NCI-H2227 treated with DMSO at 0.1 percent for 48 hours (cell line): ENCODE data around the gene SHB.
"Not testable (repeated sequence)": the region's sequence is repeated elsewhere in the genome, so short reads cannot be mapped to it uniquely, and the experiment has no call there.

Experiments
- DNase-seq: peaks from one replicate; lab custom pipeline; 2025; lab: John Stamatoyannopoulos, UW

Gene SHB

GRCh38 chr9:37969558-37970300 is 99.3 kb downstream of the SHB start:
- no peak for DNase-seq

GRCh38 chr9:37969130-37969529 is 99.9 kb downstream of the SHB start:
- no peak for DNase-seq

- no peak for DNase-seq
These were observed 100.8 kb downstream of the SHB start for GRCh38 chr9:37968228-37968701.

- DNase-seq = no peak
These were observed 101.3 kb downstream of the SHB start for GRCh38 chr9:37967761-37968080.

GRCh38 chr9:37967014-37967760 is 101.8 kb downstream of the SHB start:
- no peak for DNase-seq

- DNase-seq = no peak
These were observed 102.5 kb downstream of the SHB start for GRCh38 chr9:37966412-37967013.

GRCh38 chr9:37965676-37966345 is 103.2 kb downstream of the SHB start:
- DNase-seq = not testable (repeated sequence)

GRCh38 chr9:37965116-37965515 is 103.9 kb downstream of the SHB start:
- DNase-seq = no peak

GRCh38 chr9:37964740-37965081 is 104.3 kb downstream of the SHB start:
- DNase-seq = no peak

- DNase-seq = no peak
These were observed 104.9 kb downstream of the SHB start for GRCh38 chr9:37963936-37964739.

- DNase-seq = no peak
These were observed 107.7 kb downstream of the SHB start for GRCh38 chr9:37961351-37961750.

GRCh38 chr9:37960631-37961030 is 108.4 kb downstream of the SHB start:
- DNase-seq = no peak

GRCh38 chr9:37959976-37960375 is 109.1 kb downstream of the SHB start:
- no peak for DNase-seq

- DNase-seq = no peak
These were observed 110.9 kb downstream of the SHB start for GRCh38 chr9:37958154-37958553.

GRCh38 chr9:37957664-37957953 is 111.4 kb downstream of the SHB start:
- DNase-seq = no peak

GRCh38 chr9:37956904-37957663 is 111.9 kb downstream of the SHB start:
- DNase-seq = no peak

GRCh38 chr9:37956423-37956820 is 112.6 kb downstream of the SHB start:
- no peak for DNase-seq

GRCh38 chr9:37955781-37956422 is 113.1 kb downstream of the SHB start:
- DNase-seq = no peak

GRCh38 chr9:37954581-37954981 is 114.4 kb downstream of the SHB start:
- no peak for DNase-seq

GRCh38 chr9:37953775-37954437 is 115.1 kb downstream of the SHB start:
- DNase-seq = no peak
